Lower lobe of right lung (tissue), 2 donors: ENCODE data around the gene MPHOSPH8. TPM values are rescaled to one million over a fixed set of nuclear protein-coding genes. Genes with fewer than 3 reads are reported as not detected.

Experiments
- ATAC-seq, 2 donors: fragments of 200-7000 bp; cut with Tn5 transposase; one replicate each; pipeline ENCODE4 v1.9.1; 2020 to 2022; ENCODE audit warnings: mild to moderate bottlenecking in 2 of 2, moderate library complexity in 2 of 2
- DNase-seq: peaks from one replicate; pipeline ENCODE4 v3.0.0-alpha.2; 2020
- H3K27ac ChIP-seq: fragments of 200-600 bp; one replicate; pipeline ENCODE4 v1.8.0; 2022
- H3K27me3 ChIP-seq: fragments of 200-600 bp; one replicate; pipeline ENCODE4 v1.8.0; 2022; ENCODE audit warnings: low read depth
- H3K36me3 ChIP-seq: fragments of 200-600 bp; one replicate; pipeline ENCODE4 v1.8.0; 2022; ENCODE audit warnings: mild to moderate bottlenecking
- H3K4me1 ChIP-seq: fragments of 200-600 bp; one replicate; pipeline ENCODE4 v1.8.0; 2022
- H3K4me3 ChIP-seq: fragments of 200-600 bp; one replicate; pipeline ENCODE4 v1.8.0; 2022; ENCODE audit warnings: mild to moderate bottlenecking
- H3K9me3 ChIP-seq: fragments of 200-600 bp; one replicate; pipeline ENCODE4 v1.8.0; 2022
- CTCF ChIP-seq: fragments of 200-600 bp; IDR thresholded peaks from one replicate; pipeline ENCODE4 v1.8.0; 2022; ENCODE audit warnings: antibody characterized with exemption, mild to moderate bottlenecking
- intact Hi-C: fragments of 100-400 bp; cut with DNase I; formaldehyde crosslinking; loops from one replicate; pipeline ENCODE4 v1.11.0; 2022
- total RNA-seq: library from RNA; stranded (reverse); fragmentation: NEBNext Ultra II Directional; extraction: Animal tissue kit (Norgen Biotek cat#: 25700); gene quantifications from one replicate; pipeline ENCODE4 v1.2.1, GENCODE V29; 2021
- donor health status: DM: no; HTN: yes; CAD: no; lungs with severe emphysema.

The MPHOSPH8 gene
- total RNA-seq, 1 donor from 2014 or later: 46.5 TPM

GRCh38 chr13:19591864-19592263 lies 41.6 kb upstream of the MPHOSPH8 start:
- Histone ChIP-seq H3K9me3 (no peaks in the 10 kb centered on the region), H3K36me3 (no peaks in the 10 kb centered on the region), H3K27me3 (peaks cover 4% of the 10 kb centered on the region), H3K4me3 (no peak overlapping the region), H3K27ac (no peak overlapping the region), H3K4me1 (peaks cover 4% of the 10 kb centered on the region)
- ATAC-seq (no peak), DNase-seq (no peak)
- intact Hi-C loops: no loop called here
- no peak for TF ChIP-seq CTCF

GRCh38 chr13:19592657-19593180 lies 40.7 kb upstream of the MPHOSPH8 start:
- Histone ChIP-seq H3K27me3 (peaks cover 4% of the 10 kb centered on the region), H3K4me1 (no peaks in the 10 kb centered on the region), H3K27ac (no peak overlapping the region), H3K9me3 (no peaks in the 10 kb centered on the region), H3K4me3 (no peak overlapping the region), H3K36me3 (no peaks in the 10 kb centered on the region)
- intact Hi-C loops: no loop called here
- no peak for TF ChIP-seq CTCF
- no peak for ATAC-seq
- DNase-seq: no peak

- Histone ChIP-seq H3K36me3 (no peaks in the 10 kb centered on the region), H3K4me1 (no peaks in the 10 kb centered on the region), H3K27ac (no peak overlapping the region), H3K27me3 (peaks cover 11% of the 10 kb centered on the region), H3K4me3 (no peak overlapping the region), H3K9me3 (no peaks in the 10 kb centered on the region)
- TF ChIP-seq CTCF: no peak
- no peak for DNase-seq
- intact Hi-C loops: no loop called here
- ATAC-seq: no peak
Observed at GRCh38 chr13:19596086-19596485, 37.4 kb upstream of the MPHOSPH8 start.

- Histone ChIP-seq H3K9me3 (no peaks in the 10 kb centered on the region), H3K27me3 (peaks cover 19% of the 10 kb centered on the region), H3K27ac (no peak overlapping the region), H3K4me1 (no peaks in the 10 kb centered on the region), H3K4me3 (no peak overlapping the region), H3K36me3 (no peaks in the 10 kb centered on the region)
- ATAC-seq (no peak), DNase-seq (no peak)
- intact Hi-C loops: no loop called here
- no peak for TF ChIP-seq CTCF
Observed at GRCh38 chr13:19596960-19597361, 36.5 kb upstream of the MPHOSPH8 start.

GRCh38 chr13:19597523-19597922 lies 35.9 kb upstream of the MPHOSPH8 start:
- no peak for TF ChIP-seq CTCF
- ATAC-seq (no peak), DNase-seq (no peak)
- intact Hi-C loops: no loop called here
- H3K4me1 ChIP-seq: peaks cover 5% of the 10 kb centered on the region
- H3K36me3 ChIP-seq: no peaks in the 10 kb centered on the region
- H3K27ac ChIP-seq: no peak overlapping the region
- peaks cover 25% of the 10 kb centered on the region for H3K27me3 ChIP-seq
- no peak overlapping the region for H3K4me3 ChIP-seq
- H3K9me3 ChIP-seq: no peaks in the 10 kb centered on the region
